Caco-2 (cell line): Measurements from ENCODE around the gene MCL1. TPM values are rescaled to one million over a fixed set of nuclear protein-coding genes. Genes with fewer than 3 reads are reported as not detected.
"Not testable (repeated sequence)": the region's sequence is repeated elsewhere in the genome, so short reads cannot be mapped to it uniquely, and the experiment has no call there.

Experiments used
- BruUV-seq: library from RNA; stranded (reverse); fragments of 400-500 nt; replicated peaks from 2 replicates; lab custom pipeline; 2021; lab: Mats Ljungman, UMichigan
- CTCF ChIA-PET: fragments of 300-600 bp; sonication (Branson Sonifier 250); formaldehyde crosslinking; loops from one replicate; lab custom pipeline; 2022; ENCODE audit warnings: antibody characterized with exemption; lab: Charles Lee
- POLR2A ChIA-PET: fragments of 300-600 bp; sonication (Branson Sonifier 250); formaldehyde crosslinking; loops from one replicate; lab custom pipeline; 2022; ENCODE audit warnings: antibody characterized with exemption; lab: Charles Lee
- DNase-seq, 2 experiments: peaks; one replicate each; pipeline versions ENCODE4 v3.0.0 to v3.0.0-alpha.2; 2020 to 2022
- H3K27me3 ChIP-seq: replicated peaks from 2 replicates; pipeline ENCODE4 v1.6.0; 2011; ENCODE audit warnings: low read length; ENCODE audit not compliant: control insufficient read depth, insufficient read depth
- H3K36me3 ChIP-seq: 2 replicates; pipeline ENCODE4 v1.5.1; 2011; ENCODE audit warnings: low read length; ENCODE audit not compliant: control insufficient read depth, insufficient read depth
- H3K4me1 ChIP-seq: fragments of 250-450 bp; sonication (Bioruptor Pico); 2 replicates; pipeline ENCODE4 v1.5.1; 2020; ENCODE audit warnings: mild to moderate bottlenecking
- H3K4me3 ChIP-seq: 2 replicates; pipeline ENCODE4 v1.5.1; 2011; ENCODE audit warnings: low read depth, mild to moderate bottlenecking, control low read depth, low read length
- H3K9me3 ChIP-seq: fragments of 250-450 bp; sonication (Bioruptor Pico); 2 replicates; pipeline ENCODE4 v1.5.1; 2020; ENCODE audit warnings: mild to moderate bottlenecking, moderate library complexity
- H3K27ac Mint-ChIP-seq: one replicate; pipeline ENCODE4 v1.8.0; 2022; ENCODE audit warnings: mixed read lengths; ENCODE audit not compliant: unreplicated experiment
- H3K27me3 Mint-ChIP-seq: one replicate; pipeline ENCODE4 v1.8.0; 2022; ENCODE audit warnings: mixed read lengths; ENCODE audit not compliant: insufficient read depth, unreplicated experiment
- H3K36me3 Mint-ChIP-seq: one replicate; pipeline ENCODE4 v1.8.0; 2022; ENCODE audit warnings: mild to moderate bottlenecking, mixed read lengths; ENCODE audit not compliant: insufficient read depth, unreplicated experiment
- H3K4me1 Mint-ChIP-seq: one replicate; pipeline ENCODE4 v1.8.0; 2022; ENCODE audit warnings: low read depth, mixed read lengths; ENCODE audit not compliant: unreplicated experiment
- H3K4me3 Mint-ChIP-seq: one replicate; pipeline ENCODE4 v1.8.0; 2022; ENCODE audit warnings: mild to moderate bottlenecking, moderate library complexity, mixed read lengths; ENCODE audit not compliant: unreplicated experiment
- H3K9me3 Mint-ChIP-seq: one replicate; pipeline ENCODE4 v1.8.0; 2022; ENCODE audit warnings: mixed read lengths; ENCODE audit not compliant: unreplicated experiment
- CTCF ChIP-seq, 2 experiments: fragments of 200-600 bp in 1 of 2; IDR thresholded peaks; 1 replicate in 1 of 2; 2 replicates in 1 of 2; pipeline versions ENCODE4 v1.5.1 to v1.8.0; 2011 to 2022; ENCODE audit warnings: antibody characterized with exemption in 1 of 2, control low read depth in 1 of 2, inconsistent platforms in 1 of 2, low read depth in 1 of 2, low read length in 1 of 2, mild to moderate bottlenecking in 1 of 2, moderate library complexity in 1 of 2; ENCODE audit not compliant: insufficient read depth in 1 of 2, severe bottlenecking in 1 of 2, unreplicated experiment in 1 of 2
- intact Hi-C: fragments of 100-400 bp; cut with micrococcal nuclease; formaldehyde crosslinking; loops from one replicate; pipeline ENCODE4 v1.10.0; 2022; ENCODE audit not compliant: unreplicated experiment
- total RNA-seq: library from RNA; stranded (reverse); gene quantifications from 2 replicates; pipeline ENCODE4 v1.2.3, GENCODE V29; 2022

Gene MCL1
- total RNA-seq, 1 experiment from 2014 or later: 130 TPM

GRCh38 chr1:150627826-150628410, 48.5 kb upstream of the MCL1 start:
- no peak for DNase-seq
- Histone ChIP-seq H3K27me3 (no peaks in the 10 kb centered on the region), H3K4me3 (peak overlapping the region; percentile 56), H3K9me3 (no peaks in the 10 kb centered on the region), H3K4me1 (peaks cover 10% of the 10 kb centered on the region), H3K36me3 (peaks cover 3% of the 10 kb centered on the region; the same call in 1 of the 2 replicates)
- Mint-ChIP-seq H3K9me3 (no peaks in the 10 kb centered on the region), H3K27ac (no peak overlapping the region), H3K4me3 (no peak overlapping the region), H3K27me3 (no peaks in the 10 kb centered on the region), H3K4me1 (peaks cover 18% of the 10 kb centered on the region), H3K36me3 (peaks cover 45% of the 10 kb centered on the region)
- no peak for TF ChIP-seq CTCF (IDR thresholded peaks at IDR 0.05; ENCODE audit: insufficient read depth in 1 of 2, low read depth in 1 of 2, low read length in 1 of 2, severe bottlenecking in 1 of 2, unreplicated experiment in 1 of 2)
- intact Hi-C loops: loop anchor here (2.0 to 10.0 kb wide), 4 partner anchors 49 to 297 kb away; partner anchors contain the start of genes MCL1 and SETDB1
- POLR2A ChIA-PET: interaction anchor here (1.0 to 2.1 kb wide), 3 partner anchors 48 to 66 kb away, joined by 4 to 27 read pairs (median 4); partner anchors contain the start of gene MCL1
- CTCF ChIA-PET: interaction anchor here (3.2 kb wide), 1 partner anchor 68 kb away, joined by 20 read pairs; no protein-coding TSS in a partner anchor
- no TSS peak for BruUV-seq

GRCh38 chr1:150626150-150626549, 46.7 kb upstream of the MCL1 start:
- peaks cover 18% of the 10 kb centered on the region for H3K4me1 Mint-ChIP-seq
- POLR2A ChIA-PET: no interaction called here

GRCh38 chr1:150624546-150624945, 45.1 kb upstream of the MCL1 start:
- H3K27me3 ChIP-seq, H3K4me3 Mint-ChIP-seq, H3K9me3 ChIP-seq, DNase-seq, H3K4me1 ChIP-seq, H3K36me3 ChIP-seq, H3K9me3 Mint-ChIP-seq, H3K27me3 Mint-ChIP-seq, H3K27ac Mint-ChIP-seq, H3K4me3 ChIP-seq, BruUV-seq: not testable (repeated sequence)
- intact Hi-C loops: loop anchor here (10.0 kb wide), 1 partner anchor 300 kb away; the partner anchor contains the start of gene SETDB1
- peaks cover 70% of the 10 kb centered on the region for H3K36me3 Mint-ChIP-seq
- POLR2A ChIA-PET: interaction anchor here (0.7 kb wide), 1 partner anchor 57 kb away, joined by 4 read pairs; no protein-coding TSS in a partner anchor
- peaks cover 18% of the 10 kb centered on the region for H3K4me1 Mint-ChIP-seq
- CTCF ChIA-PET: interaction anchor here (0.9 kb wide), 1 partner anchor 65 kb away, joined by 3 read pairs; no protein-coding TSS in a partner anchor

More at GRCh38 chr1:150626150-150626549, 46.7 kb upstream of the MCL1 start:
- Mint-ChIP-seq H3K27me3 (no peaks in the 10 kb centered on the region), H3K27ac (no peak overlapping the region), H3K4me3 (no peak overlapping the region), H3K9me3 (no peaks in the 10 kb centered on the region), H3K36me3 (peaks cover 54% of the 10 kb centered on the region)
- peaks cover 4% of the 10 kb centered on the region for H3K36me3 ChIP-seq
- CTCF ChIA-PET: no interaction called here
- intact Hi-C loops: loop anchor here (10.0 kb wide), 1 partner anchor 299 kb away; the partner anchor contains the start of gene SETDB1
- no peak overlapping the region for H3K4me3 ChIP-seq
- H3K27me3 ChIP-seq: no peaks in the 10 kb centered on the region
- BruUV-seq: no TSS peak
- no peak for DNase-seq
- no peaks in the 10 kb centered on the region for H3K9me3 ChIP-seq
- H3K4me1 ChIP-seq: peaks cover 10% of the 10 kb centered on the region
- TF ChIP-seq CTCF (IDR thresholded peaks at IDR 0.05; ENCODE audit: insufficient read depth in 1 of 2, low read depth in 1 of 2, low read length in 1 of 2, severe bottlenecking in 1 of 2, unreplicated experiment in 1 of 2): no peak

- intact Hi-C loops: loop anchor here (10.0 kb wide), 1 partner anchor 301 kb away; the partner anchor contains the start of gene SETDB1
- ChIA-PET POLR2A (interaction anchor here (0.7 kb wide), 1 partner anchor 56 kb away, joined by 4 read pairs; no protein-coding TSS in a partner anchor), CTCF (interaction anchor here (0.9 kb wide), 1 partner anchor 64 kb away, joined by 3 read pairs; no protein-coding TSS in a partner anchor)
- H3K27me3 Mint-ChIP-seq, H3K27ac Mint-ChIP-seq, H3K4me1 ChIP-seq, H3K4me3 Mint-ChIP-seq, BruUV-seq, DNase-seq, H3K4me3 ChIP-seq, H3K9me3 Mint-ChIP-seq, H3K9me3 ChIP-seq, H3K27me3 ChIP-seq, H3K36me3 ChIP-seq: not testable (repeated sequence)
- H3K36me3 Mint-ChIP-seq: peaks cover 74% of the 10 kb centered on the region
- H3K4me1 Mint-ChIP-seq: peaks cover 18% of the 10 kb centered on the region
Observed at GRCh38 chr1:150624134-150624533, 44.7 kb upstream of the MCL1 start.
